OCI-LY3 (cell line): ENCODE data around the gene HECW1.

Experiments
- H2AFZ ChIP-seq: fragments of 200-600, 300-600 bp; shearing (Covaris generic); 2 replicates; pipeline ENCODE4 v1.6.0; 2014; ENCODE audit warnings: antibody characterized with exemption, low read depth, low read length
- H3K27ac ChIP-seq: fragments of 200-600, 300-600 bp; sonication (generic); 2 replicates; pipeline ENCODE4 v1.5.1; 2014; ENCODE audit warnings: mild to moderate bottlenecking, low read length, moderate library complexity, mixed read lengths
- H3K27me3 ChIP-seq: fragments of 200-600, 300-600 bp; sonication (generic); 2 replicates; pipeline ENCODE4 v1.6.1; 2014; ENCODE audit warnings: low read depth, low read length, mixed read lengths
- H3K36me3 ChIP-seq: fragments of 200-600, 300-600 bp; sonication (generic); replicated peaks from 2 replicates; pipeline ENCODE3; 2014; ENCODE audit warnings: low read depth, low read length, mixed read lengths
- H3K4me1 ChIP-seq: fragments of 300-600, 200-600 bp; sonication (generic); 2 replicates; pipeline ENCODE4 v1.6.1; 2014; ENCODE audit warnings: low read length, mixed read lengths
- H3K4me2 ChIP-seq: fragments of 200-600, 300-600 bp; sonication (generic); 2 replicates; pipeline ENCODE4 v1.6.1; 2014; ENCODE audit warnings: low read length, mixed read lengths
- H3K4me3 ChIP-seq: fragments of 300-600, 200-600 bp; sonication (generic); 2 replicates; pipeline ENCODE4 v1.5.1; 2014; ENCODE audit warnings: antibody characterized with exemption, mild to moderate bottlenecking, low read length, moderate library complexity
- H3K79me2 ChIP-seq: fragments of 300-600, 200-600 bp; shearing (Covaris generic); 2 replicates; pipeline ENCODE4 v1.6.1; 2014; ENCODE audit warnings: mild to moderate bottlenecking, low read length, mixed read lengths
- H3K9ac ChIP-seq: fragments of 300-600, 200-600 bp; shearing (Covaris generic); 2 replicates; pipeline ENCODE4 v1.6.0; 2014; ENCODE audit warnings: mild to moderate bottlenecking, low read length, moderate library complexity
- H3K9me3 ChIP-seq: fragments of 200-600, 300-600 bp; shearing (Covaris generic); 2 replicates; pipeline ENCODE4 v1.6.1; 2014; ENCODE audit warnings: low read length, mixed read lengths; ENCODE audit not compliant: insufficient read depth
- H4K20me1 ChIP-seq: fragments of 200-600, 300-600 bp; sonication (generic); 2 replicates; pipeline ENCODE4 v1.6.1; 2016; ENCODE audit warnings: low read length, mixed read lengths; ENCODE audit not compliant: insufficient read depth
- EZH2phosphoT487 ChIP-seq: fragments of 200-600 bp; shearing (Covaris generic); IDR thresholded peaks from 2 replicates; pipeline ENCODE4 v1.6.1; 2018; ENCODE audit warnings: antibody characterized with exemption, mixed run types, low read depth
- TF ChIP-seq, protein P1 (sequence below): fragments of 200-600, 300-600 bp; sonication (generic); IDR thresholded peaks from 2 replicates; pipeline ENCODE4 v1.5.1; 2014; ENCODE audit warnings: antibody characterized with exemption, low read length, low read depth

The HECW1 gene

DNA sequence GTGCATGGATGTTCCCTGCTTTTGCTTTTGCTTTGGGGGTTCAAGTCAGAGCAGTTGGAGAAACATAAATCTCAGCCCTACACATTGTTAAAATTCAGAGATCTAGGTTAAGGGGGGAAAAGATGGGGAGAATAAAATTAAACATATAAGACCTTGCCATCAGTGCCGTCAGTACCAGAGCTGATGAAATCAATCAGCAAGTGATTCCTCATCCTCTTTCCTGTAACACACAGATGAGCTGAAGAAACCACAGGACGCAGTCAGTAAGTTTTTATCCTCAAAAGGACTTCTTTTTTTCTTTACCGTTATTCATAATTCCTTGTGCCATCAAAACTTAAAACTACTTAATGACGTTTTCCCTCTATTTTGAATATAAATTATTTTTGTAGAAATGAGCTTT lies 5.9 kb downstream of the HECW1 start:
- H3K27ac ChIP-seq: no peak overlapping the region
- no peak overlapping the region for H2AFZ ChIP-seq
- peaks cover 3% of the 10 kb centered on the region; the same call in 1 of the 2 replicates for H3K27me3 ChIP-seq
- H3K4me2 ChIP-seq: no peak overlapping the region
- peaks cover 12% of the 10 kb centered on the region; the same call in 1 of the 2 replicates for H3K4me1 ChIP-seq
- H3K9ac ChIP-seq: no peak overlapping the region
- H4K20me1 ChIP-seq: no peaks in the 10 kb centered on the region
- no peaks in the 10 kb centered on the region for H3K9me3 ChIP-seq
- H3K79me2 ChIP-seq: no peaks in the 10 kb centered on the region
- no peak for TF ChIP-seq EZH2phosphoT487
- TF ChIP-seq, protein P1, sequence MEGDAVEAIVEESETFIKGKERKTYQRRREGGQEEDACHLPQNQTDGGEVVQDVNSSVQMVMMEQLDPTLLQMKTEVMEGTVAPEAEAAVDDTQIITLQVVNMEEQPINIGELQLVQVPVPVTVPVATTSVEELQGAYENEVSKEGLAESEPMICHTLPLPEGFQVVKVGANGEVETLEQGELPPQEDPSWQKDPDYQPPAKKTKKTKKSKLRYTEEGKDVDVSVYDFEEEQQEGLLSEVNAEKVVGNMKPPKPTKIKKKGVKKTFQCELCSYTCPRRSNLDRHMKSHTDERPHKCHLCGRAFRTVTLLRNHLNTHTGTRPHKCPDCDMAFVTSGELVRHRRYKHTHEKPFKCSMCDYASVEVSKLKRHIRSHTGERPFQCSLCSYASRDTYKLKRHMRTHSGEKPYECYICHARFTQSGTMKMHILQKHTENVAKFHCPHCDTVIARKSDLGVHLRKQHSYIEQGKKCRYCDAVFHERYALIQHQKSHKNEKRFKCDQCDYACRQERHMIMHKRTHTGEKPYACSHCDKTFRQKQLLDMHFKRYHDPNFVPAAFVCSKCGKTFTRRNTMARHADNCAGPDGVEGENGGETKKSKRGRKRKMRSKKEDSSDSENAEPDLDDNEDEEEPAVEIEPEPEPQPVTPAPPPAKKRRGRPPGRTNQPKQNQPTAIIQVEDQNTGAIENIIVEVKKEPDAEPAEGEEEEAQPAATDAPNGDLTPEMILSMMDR: no peak
- no peak overlapping the region for H3K4me3 ChIP-seq
- H3K36me3 ChIP-seq: no peaks in the 10 kb centered on the region

DNA sequence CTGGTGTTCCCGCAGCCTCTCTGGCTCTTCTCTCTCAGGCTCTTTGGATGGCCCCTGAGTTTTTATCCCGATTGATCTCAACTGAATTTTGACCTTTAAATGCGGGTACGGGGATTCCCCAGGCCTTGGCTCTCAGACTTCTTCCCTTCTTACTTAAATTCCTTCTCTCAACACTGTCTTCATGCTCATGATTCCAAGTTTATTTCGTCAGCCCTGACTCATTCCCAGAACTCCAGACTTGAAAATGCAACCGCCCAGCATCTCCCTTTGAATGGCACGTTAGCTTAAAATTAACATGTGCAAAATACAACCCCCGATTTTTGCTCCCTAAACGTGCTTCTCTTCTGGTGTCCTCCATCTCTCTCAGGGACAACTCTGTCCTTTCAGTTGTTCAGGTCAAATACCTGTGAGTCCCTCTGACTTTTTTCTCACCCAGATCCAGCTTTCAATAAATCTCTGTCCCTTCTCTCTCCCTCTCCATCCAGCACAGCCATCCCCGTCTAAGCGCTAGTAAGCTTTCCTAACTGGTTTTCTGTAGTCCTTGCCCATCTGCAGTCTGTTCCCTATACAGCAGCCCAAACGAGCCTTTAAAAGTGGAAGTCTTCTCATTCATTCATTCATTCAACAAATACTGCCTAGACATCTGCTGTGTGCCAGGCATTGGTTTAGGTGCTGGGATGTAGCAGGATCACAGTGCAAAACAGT lies 7.1 kb downstream of the HECW1 start:
- Histone ChIP-seq H3K9me3 (no peaks in the 10 kb centered on the region), H4K20me1 (no peaks in the 10 kb centered on the region), H2AFZ (no peak overlapping the region), H3K4me3 (no peak overlapping the region), H3K9ac (no peak overlapping the region), H3K36me3 (no peaks in the 10 kb centered on the region), H3K4me1 (peaks cover 13% of the 10 kb centered on the region), H3K4me2 (no peak overlapping the region), H3K27ac (no peak overlapping the region), H3K27me3 (peaks cover under 1% of the 10 kb centered on the region; the same call in 1 of the 2 replicates), H3K79me2 (no peaks in the 10 kb centered on the region)
- TF ChIP-seq, protein P1: no peak
- no peak for TF ChIP-seq EZH2phosphoT487

DNA sequence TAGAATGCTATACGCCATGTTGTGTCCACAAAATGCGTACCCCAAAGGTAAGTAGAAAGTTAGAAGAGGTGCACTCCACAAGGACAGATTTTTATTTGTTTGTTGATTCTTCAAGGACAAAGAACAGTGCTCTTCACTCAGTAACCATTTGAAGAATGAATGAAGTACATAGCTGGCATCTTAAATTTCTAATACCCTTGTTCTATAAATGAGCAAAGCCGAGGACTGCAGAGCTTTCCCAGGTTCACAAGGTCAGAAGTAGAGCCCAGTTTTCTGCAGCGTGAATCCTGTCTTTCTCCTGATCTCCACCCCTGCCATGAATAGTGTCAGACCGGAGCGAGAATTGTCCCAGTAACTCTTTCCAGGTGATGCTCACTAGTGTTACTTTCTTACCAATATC lies 9.5 kb downstream of the HECW1 start:
- H3K4me2 ChIP-seq: no peak overlapping the region
- no peak overlapping the region for H2AFZ ChIP-seq
- H3K36me3 ChIP-seq: no peaks in the 10 kb centered on the region
- H3K9me3 ChIP-seq: no peaks in the 10 kb centered on the region
- H3K79me2 ChIP-seq: no peaks in the 10 kb centered on the region
- no peak overlapping the region for H3K27ac ChIP-seq
- H3K4me1 ChIP-seq: peaks cover 17% of the 10 kb centered on the region
- H3K4me3 ChIP-seq: no peak overlapping the region
- no peak overlapping the region for H3K9ac ChIP-seq
- TF ChIP-seq, protein P1: no peak
- TF ChIP-seq EZH2phosphoT487: no peak
- H4K20me1 ChIP-seq: no peaks in the 10 kb centered on the region
- H3K27me3 ChIP-seq: no peaks in the 10 kb centered on the region

DNA sequence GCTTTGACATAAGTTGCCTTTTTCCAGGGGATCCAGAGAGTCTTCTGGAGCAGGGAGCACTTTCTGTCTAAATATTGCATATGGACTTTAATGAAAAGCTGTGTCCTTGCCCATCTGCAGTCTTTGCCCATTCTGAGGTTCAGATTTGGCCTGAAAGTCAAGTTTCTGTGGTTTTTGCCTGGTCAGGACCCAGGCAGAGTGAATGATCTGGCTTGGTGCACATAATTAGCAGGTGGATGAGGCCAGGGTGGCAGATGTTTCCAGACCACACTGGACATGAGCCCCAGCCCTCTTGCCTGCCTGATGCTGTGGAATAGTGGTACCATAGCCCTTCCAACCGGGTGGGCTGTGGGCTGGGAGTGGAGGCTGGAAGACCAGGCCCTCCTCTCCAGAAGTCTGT lies 11.0 kb downstream of the HECW1 start:
- Histone ChIP-seq H2AFZ (no peak overlapping the region), H3K27me3 (no peaks in the 10 kb centered on the region), H3K4me2 (no peak overlapping the region), H3K79me2 (no peaks in the 10 kb centered on the region), H3K36me3 (no peaks in the 10 kb centered on the region), H3K4me3 (no peak overlapping the region), H3K27ac (no peak overlapping the region), H3K4me1 (peaks cover 13% of the 10 kb centered on the region), H3K9me3 (no peaks in the 10 kb centered on the region), H4K20me1 (no peaks in the 10 kb centered on the region), H3K9ac (no peak overlapping the region)
- TF ChIP-seq, protein P1: no peak
- TF ChIP-seq EZH2phosphoT487: no peak
